H7 (cell line): Measurements from ENCODE around the gene USP26. TPM values are rescaled to one million over a fixed set of nuclear protein-coding genes. Genes with fewer than 3 reads are reported as not detected.
"Not testable (repeated sequence)": the region's sequence is repeated elsewhere in the genome, so short reads cannot be mapped to it uniquely, and the experiment has no call there.

Experiments used
- DNase-seq: peaks from one replicate; pipeline ENCODE4 v3.0.0; 2012
- H3K27me3 ChIP-seq: 2 replicates; pipeline ENCODE4 v1.6.0; 2011; ENCODE audit warnings: mild to moderate bottlenecking, low read length; ENCODE audit not compliant: control insufficient read depth, insufficient read depth
- H3K36me3 ChIP-seq: replicated peaks from 2 replicates; pipeline ENCODE4 v1.5.1; 2011; ENCODE audit warnings: low read length; ENCODE audit not compliant: control insufficient read depth, insufficient read depth
- H3K4me3 ChIP-seq: 2 replicates; pipeline ENCODE4 v1.5.1; 2011; ENCODE audit warnings: low read depth, mild to moderate bottlenecking, control low read depth, low read length, moderate library complexity; ENCODE audit not compliant: insufficient read depth
- total RNA-seq: library from RNA; depleted of rRNA; stranded (reverse); fragments of >200 nt; shearing (Covaris generic); gene quantifications from 2 replicates; pipeline ENCODE4 v1.2.3, GENCODE V29; 2014

The USP26 gene
- total RNA-seq, 1 experiment from 2014 or later: not detected

- no peak for DNase-seq
- H3K27me3 ChIP-seq: no peaks in the 10 kb centered on the region
- no peak overlapping the region for H3K4me3 ChIP-seq
- H3K36me3 ChIP-seq: no peaks in the 10 kb centered on the region
These were observed 42.0 kb downstream of the USP26 start for GRCh38 chrX:133054761-133055405.

GRCh38 chrX:133053861-133054598 is 42.9 kb downstream of the USP26 start:
- H3K4me3 ChIP-seq: no peak overlapping the region
- H3K27me3 ChIP-seq: no peaks in the 10 kb centered on the region
- DNase-seq: no peak
- H3K36me3 ChIP-seq: no peaks in the 10 kb centered on the region

GRCh38 chrX:133048751-133049150 is 48.2 kb downstream of the USP26 start:
- DNase-seq: no peak
- Histone ChIP-seq H3K4me3 (no peak overlapping the region), H3K27me3 (no peaks in the 10 kb centered on the region), H3K36me3 (no peaks in the 10 kb centered on the region)

- Histone ChIP-seq H3K27me3 (no peaks in the 10 kb centered on the region), H3K36me3 (no peaks in the 10 kb centered on the region), H3K4me3 (no peak overlapping the region)
- DNase-seq: no peak
These were observed 50.3 kb downstream of the USP26 start for GRCh38 chrX:133046601-133047000.

- DNase-seq: peak; percentile 61
- H3K27me3 ChIP-seq: no peaks in the 10 kb centered on the region
These were observed 50.9 kb downstream of the USP26 start for GRCh38 chrX:133045986-133046385.

GRCh38 chrX:133044145-133044786 is 52.6 kb downstream of the USP26 start:
- not testable (repeated sequence) for H3K4me3 ChIP-seq, H3K36me3 ChIP-seq, H3K27me3 ChIP-seq, DNase-seq

More at GRCh38 chrX:133045986-133046385, 50.9 kb downstream of the USP26 start:
- no peak overlapping the region for H3K4me3 ChIP-seq
- no peaks in the 10 kb centered on the region for H3K36me3 ChIP-seq

GRCh38 chrX:133042260-133042659 is 54.6 kb downstream of the USP26 start:
- no peak for DNase-seq
- no peak overlapping the region for H3K4me3 ChIP-seq

GRCh38 chrX:133033010-133033409 is 63.9 kb downstream of the USP26 start:
- Histone ChIP-seq H3K36me3 (no peaks in the 10 kb centered on the region), H3K4me3 (no peak overlapping the region), H3K27me3 (no peaks in the 10 kb centered on the region)
- DNase-seq: no peak

More at GRCh38 chrX:133042260-133042659, 54.6 kb downstream of the USP26 start:
- H3K27me3 ChIP-seq: no peaks in the 10 kb centered on the region
- H3K36me3 ChIP-seq: no peaks in the 10 kb centered on the region

- H3K4me3 ChIP-seq: no peak overlapping the region
- H3K27me3 ChIP-seq: no peaks in the 10 kb centered on the region
- H3K36me3 ChIP-seq: no peaks in the 10 kb centered on the region
- no peak for DNase-seq
These were observed 78.7 kb downstream of the USP26 start for GRCh38 chrX:133018229-133018628.

GRCh38 chrX:133007458-133007857 is 89.5 kb downstream of the USP26 start:
- Histone ChIP-seq H3K4me3 (no peak overlapping the region), H3K27me3 (no peaks in the 10 kb centered on the region), H3K36me3 (no peaks in the 10 kb centered on the region)
- DNase-seq: no peak

- no peak for DNase-seq
- Histone ChIP-seq H3K36me3 (no peaks in the 10 kb centered on the region), H3K27me3 (no peaks in the 10 kb centered on the region), H3K4me3 (no peak overlapping the region)
These were observed 91.3 kb downstream of the USP26 start for GRCh38 chrX:133005616-133006015.

GRCh38 chrX:133005042-133005441 is 91.9 kb downstream of the USP26 start:
- DNase-seq: peak; percentile 48
- no peaks in the 10 kb centered on the region for H3K27me3 ChIP-seq
- no peak overlapping the region for H3K4me3 ChIP-seq
- H3K36me3 ChIP-seq: no peaks in the 10 kb centered on the region

GRCh38 chrX:132999209-132999608 is 97.7 kb downstream of the USP26 start:
- no peaks in the 10 kb centered on the region for H3K27me3 ChIP-seq
- no peak for DNase-seq
- no peak overlapping the region for H3K4me3 ChIP-seq
- H3K36me3 ChIP-seq: no peaks in the 10 kb centered on the region

- H3K27me3 ChIP-seq: no peaks in the 10 kb centered on the region
- no peak overlapping the region for H3K4me3 ChIP-seq
- no peaks in the 10 kb centered on the region for H3K36me3 ChIP-seq
- no peak for DNase-seq
These were observed 106.1 kb downstream of the USP26 start for GRCh38 chrX:132990835-132991234.

- DNase-seq: no peak
- Histone ChIP-seq H3K27me3 (no peaks in the 10 kb centered on the region), H3K4me3 (no peak overlapping the region), H3K36me3 (no peaks in the 10 kb centered on the region)
These were observed 110.4 kb downstream of the USP26 start for GRCh38 chrX:132986556-132986955.
